HCT116 (cell line): ENCODE measurements around the gene CFAP46. TPM values are rescaled to one million over a fixed set of nuclear protein-coding genes. Genes with fewer than 3 reads are reported as not detected.

Source experiments
- ATAC-seq: fragments of 200-7000 bp; cut with Tn5 transposase; 2 replicates; pipeline ENCODE4 v1.9.1; 2020; ENCODE audit warnings: mild to moderate bottlenecking, moderate library complexity
- BruUV-seq: library from RNA; stranded (reverse); fragments of 400-500 nt; replicated peaks from 2 replicates; lab custom pipeline; 2021; lab: Mats Ljungman, UMichigan
- CTCF ChIA-PET: fragments of 300-600 bp; sonication (Branson Sonifier 250); formaldehyde crosslinking; loops from one replicate; lab custom pipeline; 2021; ENCODE audit warnings: antibody characterized with exemption; lab: Charles Lee
- POLR2A ChIA-PET: fragments of 300-600, 350-600 bp; sonication (Branson Sonifier 250); formaldehyde crosslinking; loops from one replicate; lab custom pipeline; 2021; ENCODE audit warnings: antibody characterized with exemption; lab: Charles Lee
- RAD21 ChIA-PET, 2 experiments: fragments of 300-600 bp; sonication (Branson Sonifier 250); formaldehyde crosslinking; loops; one replicate each; lab custom pipeline; 2023; ENCODE audit warnings: low total read pairs in 2 of 2; ENCODE audit not compliant: uncharacterized antibody in 2 of 2, unreplicated experiment in 2 of 2, low non-redundant PET in 1 of 2; lab: Charles Lee
- DNase-seq: peaks from one replicate; pipeline ENCODE4 v3.0.0-alpha.2; 2010; ENCODE audit warnings: low read depth, low spot score
- H2AFZ ChIP-seq: fragments of 200-600 bp; shearing (Covaris generic), sonication (generic); 2 replicates; pipeline ENCODE4 v1.6.1; 2017; ENCODE audit warnings: low read depth, mixed run types, mixed read lengths, antibody characterized with exemption, low read length; ENCODE audit not compliant: poor library complexity, severe bottlenecking
- H3K27ac ChIP-seq: 2 replicates; pipeline ENCODE4 v1.5.1; 2012; ENCODE audit warnings: low read depth, low read length
- H3K27me3 ChIP-seq: fragments of 200-600 bp; sonication (generic); 2 replicates; pipeline ENCODE4 v1.6.1; 2016; ENCODE audit warnings: mixed run types, low read length, mixed read lengths; ENCODE audit not compliant: insufficient read depth
- H3K36me3 ChIP-seq, 2 experiments: fragments of 200-500 bp in 1 of 2; fragments of 200-600 bp in 1 of 2; sonication (Bioruptor generic) in 1 of 2; sonication (generic) in 1 of 2; 2 replicates each; pipeline versions ENCODE4 v1.5.1 to v1.6.1; 2014 to 2016; ENCODE audit warnings: low read length in 2 of 2, inconsistent platforms in 1 of 2, mixed read lengths in 1 of 2, mixed run types in 1 of 2; ENCODE audit not compliant: insufficient read depth in 2 of 2, control insufficient read depth in 1 of 2
- H3K4me1 ChIP-seq, 2 experiments: fragments of 200-600 bp in 1 of 2; sonication (generic) in 1 of 2; 2 replicates each; pipeline versions ENCODE4 v1.5.1 to v1.6.1; 2012 to 2017; ENCODE audit warnings: low read length in 2 of 2, inconsistent platforms in 1 of 2, mild to moderate bottlenecking in 1 of 2, mixed read lengths in 1 of 2, mixed run types in 1 of 2, moderate library complexity in 1 of 2; ENCODE audit not compliant: insufficient read depth in 2 of 2, control insufficient read depth in 1 of 2
- H3K4me2 ChIP-seq: fragments of 200-600 bp; sonication (generic); 2 replicates; pipeline ENCODE4 v1.6.1; 2017; ENCODE audit warnings: mixed run types, low read length, mixed read lengths
- H3K4me3 ChIP-seq, 2 experiments: fragments of 200-600 bp in 1 of 2; sonication (generic) in 1 of 2; replicated peaks in 1 of 2; 2 replicates each; pipeline ENCODE4 v1.5.1; 2011 to 2016; ENCODE audit warnings: low read length in 2 of 2, control low read depth in 1 of 2, low read depth in 1 of 2, mild to moderate bottlenecking in 1 of 2, mixed read lengths in 1 of 2, mixed run types in 1 of 2
- H3K79me2 ChIP-seq: fragments of 200-600 bp; sonication (generic); 2 replicates; pipeline ENCODE4 v1.6.1; 2017; ENCODE audit warnings: mild to moderate bottlenecking, mixed run types, low read length, moderate library complexity, mixed read lengths; ENCODE audit not compliant: insufficient read depth
- H3K9ac ChIP-seq: fragments of 200-600 bp; sonication (generic); 2 replicates; pipeline ENCODE4 v1.6.1; 2016; ENCODE audit warnings: low read length, mixed read lengths
- H3K9me2 ChIP-seq: fragments of 200-600 bp; sonication (generic), shearing (Covaris generic); 2 replicates; pipeline ENCODE4 v1.6.1; 2017; ENCODE audit warnings: mixed run types, mild to moderate bottlenecking, moderate library complexity; ENCODE audit not compliant: insufficient read depth
- H3K9me3 ChIP-seq, 2 experiments: fragments of 200-500 bp in 1 of 2; fragments of 200-600 bp in 1 of 2; sonication (Bioruptor generic) in 1 of 2; sonication (generic) in 1 of 2; 2 replicates each; pipeline ENCODE4 v1.6.1; 2014 to 2017; ENCODE audit warnings: low read length in 2 of 2, mixed read lengths in 2 of 2, inconsistent platforms in 1 of 2, low read depth in 1 of 2, mild to moderate bottlenecking in 1 of 2, mixed run types in 1 of 2, moderate library complexity in 1 of 2; ENCODE audit not compliant: control insufficient read depth in 1 of 2, insufficient read depth in 1 of 2
- H4K20me1 ChIP-seq: fragments of 200-600 bp; sonication (generic), shearing (Covaris generic); 2 replicates; pipeline ENCODE4 v1.6.1; 2017; ENCODE audit warnings: mixed run types, mild to moderate bottlenecking, moderate library complexity; ENCODE audit not compliant: insufficient read depth
- CBX3 ChIP-seq: IDR thresholded peaks from 2 replicates; pipeline ENCODE4 v1.6.1; 2012; ENCODE audit warnings: low read depth
- EGR1 ChIP-seq: IDR thresholded peaks from 2 replicates; pipeline ENCODE4 v1.6.1; 2012; ENCODE audit warnings: low read depth
- ELF1 ChIP-seq: IDR thresholded peaks from 2 replicates; pipeline ENCODE4 v1.6.1; 2012; ENCODE audit warnings: low read depth, borderline replicate concordance
- EZH2phosphoT487 ChIP-seq: fragments of 200-600 bp; IDR thresholded peaks from 2 replicates; pipeline ENCODE4 v1.6.1; 2018; ENCODE audit warnings: antibody characterized with exemption, borderline replicate concordance
- FOSL1 ChIP-seq: IDR thresholded peaks from 2 replicates; pipeline ENCODE4 v1.6.1; 2012; ENCODE audit warnings: low read depth
- POLR2A ChIP-seq: IDR thresholded peaks from 2 replicates; pipeline ENCODE4 v1.7.0; 2011; ENCODE audit warnings: borderline replicate concordance; ENCODE audit not compliant: insufficient read depth, insufficient read length; ENCODE audit errors: extremely low read depth
- SP1 ChIP-seq: IDR thresholded peaks from 2 replicates; pipeline ENCODE4 v1.6.1; 2012; ENCODE audit warnings: low read depth
- SRF ChIP-seq: IDR thresholded peaks from 2 replicates; pipeline ENCODE4 v1.6.1; 2012; ENCODE audit warnings: low read depth
- TCF7L2 ChIP-seq: IDR thresholded peaks from 2 replicates; pipeline ENCODE4 v1.7.0; 2011; ENCODE audit warnings: borderline replicate concordance, inconsistent platforms; ENCODE audit not compliant: insufficient read depth, insufficient read length; ENCODE audit errors: extremely low read depth
- ZBTB33 ChIP-seq: IDR thresholded peaks from 2 replicates; pipeline ENCODE4 v1.6.1; 2011; ENCODE audit warnings: mild to moderate bottlenecking, low read length, moderate library complexity; ENCODE audit not compliant: insufficient replicate concordance; ENCODE audit errors: extremely low read depth
- ZNF274 ChIP-seq: fragments of 200-500 bp; sonication (Bioruptor generic); IDR thresholded peaks from 2 replicates; pipeline ENCODE4 v1.6.1; 2014; ENCODE audit warnings: mild to moderate bottlenecking, low read depth, low read length, inconsistent platforms
- intact Hi-C: fragments of 100-400 bp; cut with micrococcal nuclease; formaldehyde crosslinking; loops from 2 replicates; pipeline ENCODE4 v1.10.0; 2022
- total RNA-seq: library from RNA; stranded (reverse); gene quantifications from one replicate; pipeline ENCODE4 v1.2.1, GENCODE V29; 2021; ENCODE audit not compliant: unreplicated experiment

The CFAP46 gene
- total RNA-seq, 1 experiment from 2014 or later: 1.4 TPM

DNA sequence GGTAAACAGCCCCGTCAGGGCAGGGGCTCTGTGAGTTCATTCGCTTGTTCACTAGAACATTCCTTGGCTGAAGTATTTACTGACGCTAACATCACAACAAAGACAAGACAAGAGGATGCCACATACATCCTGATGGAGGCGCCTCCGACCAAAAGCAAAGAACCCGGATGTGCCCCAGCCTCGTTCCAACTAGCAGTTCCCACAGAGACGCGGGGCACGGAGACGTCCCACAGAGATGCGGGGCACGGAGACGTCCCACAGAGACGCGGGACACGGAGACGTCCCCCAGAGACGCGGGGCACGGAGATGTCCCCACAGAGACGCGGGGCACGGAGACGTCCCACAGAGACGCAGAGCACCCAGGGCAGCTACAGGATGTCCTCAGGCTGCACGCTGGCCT lies 35.4 kb upstream of the CFAP46 start:
- BruUV-seq: no TSS peak
- H3K27ac ChIP-seq: no peak overlapping the region
- DNase-seq (no peak), ATAC-seq (no peak)
- no peaks in the 10 kb centered on the region for H3K9me3 ChIP-seq
- H3K4me3 ChIP-seq: no peak overlapping the region
- H3K4me2 ChIP-seq: no peak overlapping the region
- no peaks in the 10 kb centered on the region for H3K4me1 ChIP-seq
- H3K9ac ChIP-seq: no peak overlapping the region
- POLR2A ChIA-PET: no interaction called here
- TF ChIP-seq CBX3 (no peak), FOSL1 (no peak), SRF (no peak), ZNF274 (no peak), SP1 (no peak), ZBTB33 (no peak), ELF1 (no peak), EZH2phosphoT487 (no peak), EGR1 (no peak), TCF7L2 (no peak), POLR2A (no peak)
- RAD21 ChIA-PET: no interaction called here
- no peaks in the 10 kb centered on the region for H3K27me3 ChIP-seq
- H2AFZ ChIP-seq: no peak overlapping the region
- no peaks in the 10 kb centered on the region for H3K9me2 ChIP-seq
- no peaks in the 10 kb centered on the region for H3K36me3 ChIP-seq
- no peaks in the 10 kb centered on the region for H4K20me1 ChIP-seq
- CTCF ChIA-PET: no interaction called here
- intact Hi-C loops: no loop called here
- H3K79me2 ChIP-seq: no peaks in the 10 kb centered on the region
